ENCODE data around the gene PER1.
"Not testable (repeated sequence)": the region's sequence is repeated elsewhere in the genome, so short reads cannot be mapped to it uniquely, and the experiment has no call there.

Gene PER1

DNA sequence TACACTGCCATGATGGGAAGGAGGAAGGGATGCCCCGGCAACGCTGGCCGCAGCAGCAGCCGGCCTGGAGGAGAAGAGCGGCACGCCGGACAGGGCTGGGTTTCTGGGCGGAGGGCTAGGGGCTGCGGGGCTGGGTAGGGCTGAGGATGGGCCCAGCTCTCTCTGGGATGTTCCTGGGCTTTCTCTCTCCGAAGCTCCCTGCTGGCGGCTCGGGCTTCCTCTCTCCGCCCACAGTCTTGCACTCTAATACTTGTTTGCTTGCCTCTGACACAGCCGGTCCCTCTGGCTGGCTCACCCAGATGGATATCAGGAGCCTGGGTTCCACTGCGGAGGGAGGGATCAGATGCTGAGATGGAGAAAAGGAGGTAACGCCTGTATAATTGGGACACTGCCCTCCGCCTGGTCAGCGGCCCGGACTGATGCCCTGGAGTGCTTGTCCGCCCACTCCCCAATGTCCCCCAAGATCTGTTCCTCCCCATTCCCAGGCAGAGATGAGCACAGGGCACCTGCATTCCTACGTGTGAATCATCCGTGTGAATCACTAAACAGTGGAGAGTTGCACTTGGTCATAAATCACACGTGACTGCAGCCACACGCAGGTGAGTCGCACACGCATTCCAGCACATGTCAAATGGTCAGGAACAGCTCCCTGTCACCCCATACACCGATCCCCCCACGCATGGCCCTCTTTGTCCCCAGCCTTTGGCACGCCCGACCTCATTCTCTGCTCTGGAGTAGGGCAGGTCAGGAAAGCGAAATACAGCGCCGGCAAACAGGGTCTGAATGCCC, 34.0 kb downstream of the PER1 start, which contains the start of gene ALOXE3:
ALOXE3 (minus strand) TSS at position 535 of the 789 bp plus-strand sequence; CDS start at position 11, 524 bp downstream.
- DNase-seq, result no peak

GRCh38 chr17:8117367-8117979, 34.7 kb downstream of the PER1 start:
- no peak for DNase-seq

- DNase-seq, result no peak
Observed at GRCh38 chr17:8116776-8117175, 35.4 kb downstream of the PER1 start.

GRCh38 chr17:8110907-8111306, 41.3 kb downstream of the PER1 start:
- DNase-seq, result no peak

- no peak for DNase-seq
Observed at GRCh38 chr17:8110456-8110804, 41.8 kb downstream of the PER1 start.

GRCh38 chr17:8109661-8110455, 42.3 kb downstream of the PER1 start:
- DNase-seq, result peak; percentile 72

- no peak for DNase-seq
Observed at GRCh38 chr17:8108972-8109660, 43.1 kb downstream of the PER1 start.

- DNase-seq, result not testable (repeated sequence)
Observed at GRCh38 chr17:8106980-8107379, 45.2 kb downstream of the PER1 start.

GRCh38 chr17:8105957-8106398, 46.2 kb downstream of the PER1 start:
- no peak for DNase-seq

DNA sequence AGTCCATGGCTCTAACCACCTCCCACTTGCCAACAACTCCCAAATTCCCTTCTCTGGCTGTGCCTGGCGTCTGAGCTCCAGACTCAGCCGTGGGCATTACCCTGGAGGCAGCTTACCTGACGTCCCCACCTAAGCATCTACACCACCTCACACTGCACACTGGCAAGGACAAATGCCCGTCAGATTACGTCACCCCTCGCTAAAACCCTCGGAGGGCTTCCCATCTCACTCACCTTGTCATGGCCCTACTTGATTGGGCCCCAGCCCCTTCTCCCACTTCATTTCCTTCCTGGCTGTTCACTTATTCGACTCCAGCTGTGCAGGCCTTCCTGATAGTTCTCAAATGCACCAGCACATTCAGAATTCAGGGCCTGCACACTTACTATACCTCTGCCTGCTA, 47.3 kb downstream of the PER1 start:
- no peak for DNase-seq

- no peak for DNase-seq
Observed at GRCh38 chr17:8103549-8103948, 48.7 kb downstream of the PER1 start.

DNA sequence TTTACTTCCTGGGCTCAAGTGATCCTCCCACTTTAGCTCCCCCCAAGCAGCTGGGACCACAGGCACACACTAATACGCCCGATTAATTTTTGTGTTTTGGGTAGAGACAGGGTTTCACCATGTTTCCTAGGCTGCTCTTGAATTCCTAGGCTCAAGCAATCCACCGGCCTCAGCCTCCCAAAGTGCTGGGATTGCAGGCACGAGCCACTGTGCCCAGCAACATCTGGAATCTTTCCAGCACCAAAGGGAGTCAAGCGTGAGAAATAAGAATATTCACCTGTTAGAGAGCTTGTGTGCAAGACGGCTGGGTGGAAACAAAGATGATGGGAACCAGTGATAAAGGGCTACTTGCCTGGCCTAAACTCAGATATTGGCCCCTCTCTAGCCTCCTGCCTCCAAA, 50.5 kb downstream of the PER1 start:
- DNase-seq, result no peak

DNA sequence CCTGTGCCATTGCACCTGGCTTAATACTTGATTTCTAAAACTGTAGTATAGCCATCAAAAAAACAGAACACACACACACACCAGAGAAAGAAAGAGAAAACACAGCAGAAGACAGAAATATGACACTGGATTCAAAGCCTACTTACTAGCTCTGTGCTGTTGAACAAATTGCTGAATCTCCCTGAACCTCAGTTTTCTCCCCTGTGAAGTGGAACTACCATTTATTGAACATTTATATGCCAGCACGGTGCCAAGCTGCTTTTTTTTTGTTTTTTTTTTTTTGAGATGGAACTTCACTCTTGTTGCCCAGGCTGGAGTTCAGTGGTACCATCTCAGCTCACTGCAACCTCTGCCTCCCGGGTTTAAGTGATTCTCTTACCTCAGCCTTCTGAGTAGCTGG, 51.4 kb downstream of the PER1 start:
- no peak for DNase-seq

DNA sequence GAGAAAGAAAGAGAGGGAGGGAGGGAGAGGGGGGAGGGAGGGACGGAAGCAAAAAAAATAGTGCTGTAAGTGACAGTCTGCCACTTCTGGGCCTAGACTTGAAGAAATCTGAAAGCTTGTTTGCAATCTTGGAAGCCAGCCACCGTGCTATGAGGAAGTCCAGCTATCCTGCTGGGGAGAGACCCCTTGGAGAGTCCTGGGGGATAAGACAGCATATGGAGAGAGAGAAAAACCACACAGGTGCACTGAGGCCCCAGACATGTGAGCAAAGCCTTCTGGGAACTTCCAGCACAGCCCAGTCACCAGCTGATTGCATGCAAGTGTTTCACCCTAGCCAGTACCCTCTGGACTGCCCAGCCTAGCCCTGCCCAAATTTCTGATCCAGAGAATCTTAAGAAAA, 52.1 kb downstream of the PER1 start:
- DNase-seq, result no peak

DNA sequence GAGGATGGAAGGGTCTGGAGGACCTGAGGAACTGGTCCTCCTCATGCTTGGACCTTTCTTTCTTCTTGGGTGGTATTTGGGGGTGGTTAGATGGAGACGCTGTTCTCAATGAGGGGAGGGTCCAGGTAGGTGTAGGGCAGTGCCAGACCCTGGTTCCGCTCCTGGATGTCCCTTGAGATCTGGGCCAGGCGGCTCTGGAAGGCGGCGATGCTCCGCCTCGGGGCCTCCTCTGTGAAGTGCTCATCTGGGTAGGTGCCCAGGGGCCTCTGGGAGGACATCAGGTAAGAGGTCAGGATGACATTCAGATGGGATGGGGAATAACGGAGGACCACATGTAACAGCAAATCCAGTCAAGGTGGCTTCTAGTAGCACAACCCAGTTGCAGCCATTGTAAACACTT, 55.7 kb downstream of the PER1 start:
- DNase-seq, result no peak

DNA sequence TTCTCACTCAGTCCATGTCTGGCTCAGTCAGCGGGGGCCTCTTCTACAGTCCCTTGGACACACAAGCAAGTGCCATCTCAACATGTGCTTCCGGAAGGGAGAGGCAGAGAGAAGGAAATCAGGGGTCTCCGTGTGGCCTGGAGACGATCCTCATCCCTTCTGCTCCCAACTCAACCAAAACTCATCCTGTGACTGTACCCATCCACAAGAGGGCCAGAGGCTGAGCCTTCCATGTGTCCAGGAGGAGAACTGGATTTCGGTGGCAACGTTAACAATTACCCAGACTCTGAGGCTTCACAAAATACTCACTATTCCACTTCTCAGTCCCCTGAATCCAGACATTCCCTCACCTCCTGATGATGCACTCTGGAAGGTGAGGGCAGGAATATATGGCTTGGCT, 56.8 kb downstream of the PER1 start:
- no peak for DNase-seq

DNA sequence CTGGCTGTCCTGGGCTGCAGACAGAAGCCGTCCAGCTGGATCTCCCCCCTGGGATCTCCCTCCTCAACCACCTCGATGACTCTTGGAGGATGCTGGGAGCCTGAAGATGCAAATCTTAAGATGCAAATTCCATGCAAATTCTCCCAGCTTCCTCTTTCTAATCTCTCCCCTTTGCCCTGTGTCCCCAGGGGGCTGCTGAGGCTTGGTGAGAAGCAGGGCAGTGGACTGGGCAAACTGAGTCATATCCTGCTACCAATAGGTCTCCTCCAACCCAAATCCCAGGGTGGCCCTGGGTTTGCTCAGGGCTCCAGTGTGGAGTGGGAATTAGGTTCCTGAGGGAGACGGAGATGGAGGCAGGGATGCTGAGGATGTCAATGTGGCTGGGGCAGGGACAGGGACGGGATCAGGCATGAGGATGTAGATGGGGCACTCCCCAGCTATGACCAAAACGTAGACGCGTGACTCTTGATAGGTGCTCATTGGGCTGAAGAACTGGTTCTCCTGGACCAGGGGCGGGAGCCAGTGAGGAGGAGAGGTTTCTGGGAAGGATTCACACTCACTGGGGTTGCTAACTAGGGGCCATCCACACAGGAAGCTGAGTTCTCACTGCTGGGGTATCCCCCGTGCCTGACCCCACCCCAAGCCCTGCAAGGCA, 61.0 kb downstream of the PER1 start:
- no peak for DNase-seq
